Vagina (tissue), 2 donors: Measurements from ENCODE around the gene AP2B1.

Source experiments
- CTCF ChIP-seq, 3 experiments: fragments of 450-650 bp in 2 of 3; fragments of 200-600 bp in 1 of 3; sonication (generic) in 1 of 3; IDR thresholded peaks; one replicate each; pipeline ENCODE4 v1.5.1; 2017 to 2019; ENCODE audit warnings: antibody characterized with exemption in 3 of 3, mild to moderate bottlenecking in 2 of 3, moderate library complexity in 2 of 3
- POLR2A ChIP-seq, 2 donors: fragments of 450-650 bp; IDR thresholded peaks; one replicate each; pipeline ENCODE4 v1.6.1; 2017; ENCODE audit warnings: antibody characterized with exemption in 2 of 2, mild to moderate bottlenecking in 2 of 2, moderate library complexity in 2 of 2
- POLR2AphosphoS5 ChIP-seq, 2 donors: sonication (generic); formaldehyde crosslinking; IDR thresholded peaks; one replicate each; pipeline ENCODE4 v1.9.0; 2017; ENCODE audit warnings: antibody characterized with exemption in 2 of 2, mild to moderate bottlenecking in 2 of 2, low read depth in 1 of 2; ENCODE audit not compliant: insufficient read depth in 1 of 2

GRCh38 chr17:35763767-35764122 lies 176.6 kb downstream of the AP2B1 start:
- TF ChIP-seq CTCF (IDR thresholded peaks at IDR 0.05) (no peak), POLR2A (IDR thresholded peaks at IDR 0.05) (no peak), POLR2AphosphoS5 (IDR thresholded peaks at IDR 0.05; ENCODE audit: insufficient read depth in 1 of 2, low read depth in 1 of 2) (no peak)
